ENCODE data around the gene OARD1.

The OARD1 gene

GRCh38 chr6:41098366-41098765 is 26.2 kb upstream of the OARD1 start:
- no peak for TF ChIP-seq CTCF (conservative IDR thresholded peaks at IDR 0.05; ENCODE audit: low read length)
- H3K4me3 ChIP-seq (ENCODE audit: low read length): no peak overlapping the region
- no peak for DNase-seq (ENCODE audit: low read depth)

GRCh38 chr6:41097467-41098090 is 25.4 kb upstream of the OARD1 start:
- DNase-seq (ENCODE audit: low read depth): peak; percentile 71
- TF ChIP-seq CTCF (conservative IDR thresholded peaks at IDR 0.05; ENCODE audit: low read length): no peak
- H3K4me3 ChIP-seq (ENCODE audit: low read length): no peak overlapping the region

GRCh38 chr6:41093729-41094128 is 21.6 kb upstream of the OARD1 start:
- no peak for DNase-seq (ENCODE audit: low read depth)
- H3K4me3 ChIP-seq (ENCODE audit: low read length): no peak overlapping the region
- no peak for TF ChIP-seq CTCF (conservative IDR thresholded peaks at IDR 0.05; ENCODE audit: low read length)

GRCh38 chr6:41092421-41093140 is 20.4 kb upstream of the OARD1 start:
- H3K4me3 ChIP-seq (ENCODE audit: low read length): no peak overlapping the region
- TF ChIP-seq CTCF (conservative IDR thresholded peaks at IDR 0.05; ENCODE audit: low read length): peak; percentile 51
- DNase-seq (ENCODE audit: low read depth): peak; percentile 26

GRCh38 chr6:41090841-41091761 is 18.9 kb upstream of the OARD1 start:
- H3K4me3 ChIP-seq (ENCODE audit: low read length): no peak overlapping the region
- DNase-seq (ENCODE audit: low read depth): no peak
- no peak for TF ChIP-seq CTCF (conservative IDR thresholded peaks at IDR 0.05; ENCODE audit: low read length)

- no peak overlapping the region for H3K4me3 ChIP-seq (ENCODE audit: low read length)
- peak; percentile 9 for DNase-seq (ENCODE audit: low read depth)
- TF ChIP-seq CTCF (conservative IDR thresholded peaks at IDR 0.05; ENCODE audit: low read length): no peak
Observed at GRCh38 chr6:41088451-41088850, 16.3 kb upstream of the OARD1 start.
